Sigmoid colon (tissue), 4 donors: ENCODE data around the gene SBK3.
"Not testable (repeated sequence)": the region's sequence is repeated elsewhere in the genome, so short reads cannot be mapped to it uniquely, and the experiment has no call there.

Experiments
- CTCF ChIP-seq, 4 experiments: fragments of 450-650 bp in 3 of 4; fragments of 200-600 bp in 1 of 4; IDR thresholded peaks; one replicate each; pipeline ENCODE4 v1.5.1; 2016 to 2019; ENCODE audit warnings: antibody characterized with exemption in 4 of 4, mild to moderate bottlenecking in 3 of 4, moderate library complexity in 2 of 4
- EP300 ChIP-seq, 4 donors: sonication (generic); formaldehyde crosslinking; IDR thresholded peaks; one replicate each; pipeline ENCODE4 v1.6.1; 2017; ENCODE audit warnings: antibody characterized with exemption in 4 of 4

DNA sequence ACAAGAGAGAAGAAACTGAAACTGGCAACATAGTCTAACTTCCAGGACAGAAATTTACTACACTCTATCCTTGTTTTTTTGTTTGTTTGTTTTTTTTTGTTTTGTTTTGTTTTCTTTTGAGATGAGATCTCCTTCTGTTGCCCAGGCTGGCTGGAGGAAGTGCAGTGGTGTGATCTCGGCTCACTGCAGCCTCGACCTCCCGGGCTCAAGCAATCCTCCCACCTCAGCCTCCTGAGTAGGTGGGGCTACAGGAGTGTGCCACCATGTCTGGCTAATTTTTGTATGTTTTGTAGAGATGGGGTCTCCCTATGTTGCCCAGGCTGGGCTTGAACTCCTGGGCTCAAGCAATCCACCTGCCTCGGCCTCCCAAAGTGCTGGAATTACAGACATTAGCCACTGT, 36.9 kb upstream of the SBK3 start:
- TF ChIP-seq CTCF, EP300 (IDR thresholded peaks at IDR 0.05): not testable (repeated sequence)
